Chondrocyte (in vitro differentiated cells): ENCODE results near the gene TBL3. TPM values are rescaled to one million over a fixed set of nuclear protein-coding genes. Genes with fewer than 3 reads are reported as not detected.

Source experiments
- DNase-seq: peaks from one replicate; pipeline ENCODE4 v3.0.0; 2021; ENCODE audit warnings: mixed read lengths, low spot score
- H3K27ac Mint-ChIP-seq: one replicate; pipeline ENCODE4 v1.8.0; 2021; ENCODE audit warnings: mild to moderate bottlenecking, moderate library complexity, mixed read lengths; ENCODE audit not compliant: unreplicated experiment
- H3K27me3 Mint-ChIP-seq: 2 replicates; pipeline ENCODE4 v1.8.0; 2021; ENCODE audit warnings: low read depth, mixed read lengths
- H3K36me3 Mint-ChIP-seq: 2 replicates; pipeline ENCODE4 v1.8.0; 2021; ENCODE audit warnings: low read depth, mixed read lengths
- H3K4me1 Mint-ChIP-seq: 2 replicates; pipeline ENCODE4 v1.8.0; 2021; ENCODE audit warnings: low read depth, mild to moderate bottlenecking, mixed read lengths
- H3K4me3 Mint-ChIP-seq: one replicate; pipeline ENCODE4 v1.8.0; 2021; ENCODE audit warnings: mild to moderate bottlenecking, moderate library complexity, mixed read lengths; ENCODE audit not compliant: unreplicated experiment
- H3K9me3 Mint-ChIP-seq: 2 replicates; pipeline ENCODE4 v1.8.0; 2021; ENCODE audit warnings: low read depth, mixed read lengths
- total RNA-seq: library from RNA; stranded (reverse); gene quantifications from 3 replicates; pipeline ENCODE4 v1.2.1, GENCODE V29; 2021
- TF ChIP-seq, protein P1 (sequence below): fragments of 200-600 bp; sonication (generic); IDR thresholded peaks from 2 replicates; pipeline ENCODE4 v1.5.0; 2021; ENCODE audit warnings: antibody characterized with exemption, mild to moderate bottlenecking, moderate library complexity

The TBL3 gene
- total RNA-seq, 1 donor from 2014 or later, result 21.6 TPM

DNA sequence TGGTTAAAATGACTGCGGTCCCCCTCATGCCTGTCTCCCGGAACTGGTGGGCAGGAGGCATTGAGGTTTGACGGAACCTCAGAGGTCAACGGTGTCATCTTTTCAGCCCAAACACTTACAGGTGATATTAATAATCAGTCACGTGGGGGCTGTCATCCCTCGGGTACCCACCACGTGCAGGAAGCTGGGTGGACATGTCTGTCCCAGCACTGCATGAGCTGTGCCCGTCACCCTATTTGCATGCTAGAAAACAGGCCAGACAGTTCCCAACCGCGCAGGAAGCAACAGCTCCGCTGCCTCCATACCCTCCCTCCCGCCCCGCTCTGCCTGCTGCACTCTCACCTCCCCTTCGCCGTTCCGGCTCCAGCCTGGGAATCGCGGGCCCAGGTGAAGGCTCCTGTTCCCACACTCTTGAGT lies 19.3 kb downstream of the TBL3 start:
- TF ChIP-seq, protein P1, sequence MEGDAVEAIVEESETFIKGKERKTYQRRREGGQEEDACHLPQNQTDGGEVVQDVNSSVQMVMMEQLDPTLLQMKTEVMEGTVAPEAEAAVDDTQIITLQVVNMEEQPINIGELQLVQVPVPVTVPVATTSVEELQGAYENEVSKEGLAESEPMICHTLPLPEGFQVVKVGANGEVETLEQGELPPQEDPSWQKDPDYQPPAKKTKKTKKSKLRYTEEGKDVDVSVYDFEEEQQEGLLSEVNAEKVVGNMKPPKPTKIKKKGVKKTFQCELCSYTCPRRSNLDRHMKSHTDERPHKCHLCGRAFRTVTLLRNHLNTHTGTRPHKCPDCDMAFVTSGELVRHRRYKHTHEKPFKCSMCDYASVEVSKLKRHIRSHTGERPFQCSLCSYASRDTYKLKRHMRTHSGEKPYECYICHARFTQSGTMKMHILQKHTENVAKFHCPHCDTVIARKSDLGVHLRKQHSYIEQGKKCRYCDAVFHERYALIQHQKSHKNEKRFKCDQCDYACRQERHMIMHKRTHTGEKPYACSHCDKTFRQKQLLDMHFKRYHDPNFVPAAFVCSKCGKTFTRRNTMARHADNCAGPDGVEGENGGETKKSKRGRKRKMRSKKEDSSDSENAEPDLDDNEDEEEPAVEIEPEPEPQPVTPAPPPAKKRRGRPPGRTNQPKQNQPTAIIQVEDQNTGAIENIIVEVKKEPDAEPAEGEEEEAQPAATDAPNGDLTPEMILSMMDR, result no peak
- Mint-ChIP-seq H3K27me3 (peaks cover 14% of the 10 kb centered on the region), H3K9me3 (no peaks in the 10 kb centered on the region), H3K27ac (no peak overlapping the region), H3K4me1 (peaks cover 5% of the 10 kb centered on the region), H3K36me3 (peaks cover 4% of the 10 kb centered on the region), H3K4me3 (no peak overlapping the region)
- no peak for DNase-seq

DNA sequence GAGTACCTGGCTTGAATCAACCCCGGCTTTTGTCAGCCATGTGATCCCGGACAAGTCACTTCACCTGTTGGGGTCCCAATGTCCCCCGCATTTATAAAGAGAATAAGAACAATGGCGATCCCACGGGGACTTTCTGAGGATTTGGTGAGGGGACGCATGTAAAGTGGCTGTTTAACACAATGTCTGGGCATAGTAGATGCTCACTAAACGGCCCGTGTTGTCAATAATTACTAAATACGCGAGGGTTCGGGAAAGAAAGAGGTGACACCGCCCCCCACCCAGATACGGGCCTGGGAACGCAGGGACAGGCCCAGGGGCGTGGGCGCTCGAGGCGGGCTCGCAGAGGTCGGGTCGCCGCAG lies 19.7 kb downstream of the TBL3 start:
- TF ChIP-seq, protein P1, result no peak
- Mint-ChIP-seq H3K36me3 (peaks cover 3% of the 10 kb centered on the region), H3K27ac (no peak overlapping the region), H3K4me3 (no peak overlapping the region), H3K27me3 (peaks cover 14% of the 10 kb centered on the region), H3K4me1 (peaks cover 5% of the 10 kb centered on the region), H3K9me3 (no peaks in the 10 kb centered on the region)
- no peak for DNase-seq

DNA sequence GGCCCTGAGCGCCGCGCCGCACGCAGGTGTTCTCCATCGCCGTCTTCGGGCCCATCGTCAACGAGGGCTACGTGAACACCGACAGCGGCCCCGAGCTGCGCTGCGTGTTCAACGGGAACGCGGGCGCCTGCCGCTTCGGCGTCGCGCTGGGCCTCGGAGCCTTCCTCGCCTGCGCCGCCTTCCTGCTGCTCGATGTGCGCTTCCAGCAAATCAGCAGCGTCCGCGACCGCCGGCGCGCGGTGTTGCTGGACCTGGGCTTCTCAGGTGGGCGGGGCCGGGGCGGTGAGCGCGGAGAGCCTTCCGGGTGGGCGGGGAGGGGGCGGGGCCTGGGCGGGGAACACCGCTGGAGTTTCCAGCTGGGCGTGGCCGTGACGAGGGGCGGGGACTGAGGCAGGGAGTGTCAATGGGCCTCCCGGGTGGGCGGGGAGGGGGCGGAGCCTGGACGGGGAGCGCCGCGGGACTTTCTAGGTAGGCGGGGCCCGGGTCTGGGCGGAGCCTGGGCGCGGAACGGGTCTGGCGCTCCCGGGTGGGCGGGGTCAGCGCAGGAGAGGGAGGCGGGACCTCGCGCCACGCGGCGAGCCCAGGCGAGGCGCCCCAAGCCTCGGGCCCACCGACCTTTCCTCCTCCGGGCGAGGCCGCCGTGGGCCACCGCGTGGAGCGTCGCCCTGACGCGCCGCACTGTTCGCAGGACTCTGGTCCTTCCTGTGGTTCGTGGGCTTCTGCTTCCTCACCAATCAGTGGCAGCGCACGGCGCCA lies 20.3 kb downstream of the TBL3 start:
- Mint-ChIP-seq H3K36me3 (peaks cover 2% of the 10 kb centered on the region), H3K4me1 (peaks cover 5% of the 10 kb centered on the region), H3K4me3 (peak overlapping the region; percentile 36), H3K27me3 (peaks cover 14% of the 10 kb centered on the region), H3K27ac (no peak overlapping the region), H3K9me3 (no peaks in the 10 kb centered on the region)
- DNase-seq, result no peak
- TF ChIP-seq, protein P1, result no peak

DNA sequence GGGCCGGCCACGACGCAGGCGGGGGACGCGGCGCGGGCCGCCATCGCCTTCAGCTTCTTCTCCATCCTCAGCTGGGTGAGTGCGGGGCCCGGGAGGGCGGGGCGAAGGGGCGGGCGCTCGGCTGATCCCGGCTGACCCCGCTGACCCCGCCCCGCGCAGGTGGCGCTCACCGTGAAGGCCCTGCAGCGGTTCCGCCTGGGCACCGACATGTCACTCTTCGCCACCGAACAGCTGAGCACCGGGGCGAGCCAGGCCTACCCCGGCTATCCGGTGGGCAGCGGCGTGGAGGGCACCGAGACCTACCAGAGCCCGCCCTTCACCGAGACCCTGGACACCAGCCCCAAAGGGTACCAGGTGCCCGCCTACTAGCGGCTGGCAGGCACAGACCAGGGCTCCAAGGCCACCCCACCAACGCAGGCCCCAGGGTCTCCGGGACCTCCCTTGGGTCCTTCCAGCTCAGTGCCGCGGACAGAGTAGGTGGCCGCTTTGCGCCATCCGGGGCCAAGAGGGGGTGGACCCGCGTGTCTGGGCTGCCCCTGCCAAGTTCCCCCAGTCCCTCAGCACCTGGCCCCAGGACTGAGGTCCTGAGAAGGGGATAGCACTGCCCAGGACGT lies 21.0 kb downstream of the TBL3 start:
- Mint-ChIP-seq H3K4me3 (no peak overlapping the region), H3K4me1 (peaks cover 5% of the 10 kb centered on the region), H3K27me3 (peaks cover 14% of the 10 kb centered on the region)

DNA sequence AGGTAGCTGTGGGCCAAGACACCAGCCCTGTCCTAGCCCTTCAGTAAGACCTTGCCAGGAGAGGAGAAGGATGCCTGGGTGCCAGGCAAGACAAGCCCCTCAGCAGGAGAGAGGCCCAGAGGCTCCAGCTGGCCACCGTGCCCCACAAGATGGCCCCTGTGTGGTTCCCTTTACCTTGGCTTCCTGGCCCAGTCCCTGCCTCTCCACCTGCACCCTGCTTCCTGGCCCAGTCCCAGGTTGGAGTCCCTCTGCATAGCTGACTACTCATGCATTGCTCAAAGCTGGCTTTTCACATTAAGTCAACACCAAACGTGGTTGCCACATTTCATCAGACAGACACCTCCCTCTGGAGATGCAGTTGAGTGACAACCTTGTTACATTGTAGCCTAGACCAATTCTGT lies 21.9 kb downstream of the TBL3 start:
- Mint-ChIP-seq H3K4me1 (peaks cover 8% of the 10 kb centered on the region), H3K9me3 (no peaks in the 10 kb centered on the region), H3K27me3 (peaks cover 11% of the 10 kb centered on the region), H3K36me3 (peaks cover 7% of the 10 kb centered on the region), H3K27ac (peak overlapping the region; percentile 59), H3K4me3 (no peak overlapping the region)
- TF ChIP-seq, protein P1, result no peak
- DNase-seq, result no peak

More for the DNA sequence above, 21.0 kb downstream of the TBL3 start:
- H3K9me3 Mint-ChIP-seq, result no peaks in the 10 kb centered on the region
- no peak overlapping the region for H3K27ac Mint-ChIP-seq
- no peak for DNase-seq
- TF ChIP-seq, protein P1, result no peak
- H3K36me3 Mint-ChIP-seq, result peaks cover 5% of the 10 kb centered on the region
